Gastrocnemius medialis (tissue), 4 donors: ENCODE results near the gene CNPY4.

Experiments used
- CTCF ChIP-seq, 5 experiments: fragments of 450-650 bp in 3 of 5; fragments of 200-600 bp in 2 of 5; sonication (generic) in 2 of 5; IDR thresholded peaks in 4 of 5; conservative IDR thresholded peaks in 1 of 5; 1 replicate in 4 of 5; 2 replicates in 1 of 5; pipeline ENCODE4 v1.5.1; 2016 to 2019; ENCODE audit warnings: antibody characterized with exemption in 5 of 5, mild to moderate bottlenecking in 3 of 5, moderate library complexity in 3 of 5
- POLR2A ChIP-seq, 2 donors: fragments of 450-650 bp; IDR thresholded peaks; one replicate each; pipeline ENCODE4 v1.6.1; 2017; ENCODE audit warnings: antibody characterized with exemption in 2 of 2, mild to moderate bottlenecking in 2 of 2, moderate library complexity in 2 of 2

DNA sequence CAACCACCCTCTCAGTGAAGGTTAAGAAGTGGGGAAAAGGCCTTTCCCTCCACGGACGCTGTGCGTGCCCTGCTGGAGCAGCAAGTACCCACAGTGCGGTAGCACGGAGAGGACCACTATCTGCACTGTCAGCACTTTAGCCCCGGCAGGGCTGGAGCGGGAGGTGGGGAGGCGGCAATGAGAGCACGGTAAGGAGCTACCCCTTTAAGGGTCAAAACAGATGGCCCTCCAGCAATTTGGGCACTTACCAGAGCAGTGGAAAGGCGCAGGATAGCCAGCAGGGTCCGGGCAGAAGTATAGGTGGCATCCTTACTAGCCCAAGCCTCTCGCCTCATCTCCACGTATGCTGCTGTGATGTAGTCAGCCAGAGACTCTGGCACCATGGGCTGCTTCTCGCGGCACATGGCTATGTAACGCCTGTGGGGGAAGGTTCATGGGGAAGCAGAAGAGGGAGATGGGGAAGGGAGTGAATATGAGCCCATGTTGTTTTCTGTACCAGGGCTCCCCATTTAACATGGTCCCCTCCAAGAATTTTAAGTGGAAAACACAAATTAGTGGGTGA, 25.4 kb upstream of the CNPY4 start:
- no peak for TF ChIP-seq POLR2A (IDR thresholded peaks at IDR 0.05)
- no peak for TF ChIP-seq CTCF (IDR thresholded peaks at IDR 0.05 in 4 of 5, conservative IDR thresholded peaks at IDR 0.05 in 1 of 5)
